GM11168 (cell line): Measurements from ENCODE around the gene DKC1.
"Not testable (repeated sequence)": the region's sequence is repeated elsewhere in the genome, so short reads cannot be mapped to it uniquely, and the experiment has no call there.

Source experiments
- in situ Hi-C: fragments of 300-500 bp; cut with MboI; formaldehyde crosslinking; loops from one replicate; pipeline ENCODE4 v1.12.0; 2022; ENCODE audit warnings: low sequenced_read_pairs; ENCODE audit not compliant: unreplicated experiment

Gene DKC1

DNA sequence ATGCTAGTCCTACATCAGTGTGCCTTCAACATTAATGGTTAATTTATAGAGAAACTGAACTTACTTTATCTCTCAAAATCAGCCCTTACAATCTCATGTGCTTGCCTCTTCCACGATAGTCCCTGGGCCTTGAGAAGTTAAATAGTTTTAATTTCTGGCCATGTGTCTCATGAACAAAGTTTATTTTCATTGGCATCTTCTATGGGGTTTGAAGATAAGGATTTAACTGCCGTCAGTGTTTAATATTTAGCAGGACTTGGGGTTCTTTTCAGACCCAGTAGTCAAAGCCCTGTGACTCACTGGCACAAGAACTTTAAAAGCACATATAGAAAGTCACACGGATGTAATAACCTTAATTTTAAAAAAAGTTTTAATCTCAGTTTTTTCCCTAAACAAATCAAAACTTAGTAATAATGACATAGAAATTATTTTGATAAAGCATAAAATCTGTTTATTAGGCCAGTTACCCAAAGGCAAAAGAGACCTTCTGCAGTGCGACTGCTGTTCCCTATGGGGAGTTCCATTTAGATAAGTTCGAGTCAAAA is 52.7 kb downstream of the DKC1 start:
- in situ Hi-C loops, result no loop called here

DNA sequence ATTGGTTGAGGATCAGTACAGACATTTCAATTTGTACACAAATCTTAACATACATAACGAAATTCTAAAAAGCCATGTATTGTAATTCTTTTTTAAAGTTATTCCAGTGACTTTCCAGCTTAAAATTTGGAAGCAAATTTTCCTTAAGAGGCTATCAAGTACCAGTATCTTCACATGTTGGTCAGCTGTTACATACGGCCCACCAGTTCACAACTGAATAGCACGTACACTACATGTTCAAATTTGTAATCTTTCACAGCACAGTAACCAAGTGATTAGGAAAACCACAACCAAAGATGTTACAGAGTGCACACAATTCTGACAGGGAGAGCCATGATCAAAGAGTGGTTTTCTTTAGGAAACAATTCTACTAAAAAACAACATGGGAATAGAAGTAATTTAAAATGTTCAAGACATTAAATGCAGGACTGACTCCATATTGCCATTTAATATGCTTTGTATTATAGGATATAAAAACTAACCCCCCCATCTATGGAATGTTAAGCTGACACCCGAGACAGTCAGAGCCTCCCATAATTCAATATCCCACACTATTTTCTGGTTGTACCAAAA is 53.7 kb downstream of the DKC1 start:
- in situ Hi-C loops, result not testable (repeated sequence)

DNA sequence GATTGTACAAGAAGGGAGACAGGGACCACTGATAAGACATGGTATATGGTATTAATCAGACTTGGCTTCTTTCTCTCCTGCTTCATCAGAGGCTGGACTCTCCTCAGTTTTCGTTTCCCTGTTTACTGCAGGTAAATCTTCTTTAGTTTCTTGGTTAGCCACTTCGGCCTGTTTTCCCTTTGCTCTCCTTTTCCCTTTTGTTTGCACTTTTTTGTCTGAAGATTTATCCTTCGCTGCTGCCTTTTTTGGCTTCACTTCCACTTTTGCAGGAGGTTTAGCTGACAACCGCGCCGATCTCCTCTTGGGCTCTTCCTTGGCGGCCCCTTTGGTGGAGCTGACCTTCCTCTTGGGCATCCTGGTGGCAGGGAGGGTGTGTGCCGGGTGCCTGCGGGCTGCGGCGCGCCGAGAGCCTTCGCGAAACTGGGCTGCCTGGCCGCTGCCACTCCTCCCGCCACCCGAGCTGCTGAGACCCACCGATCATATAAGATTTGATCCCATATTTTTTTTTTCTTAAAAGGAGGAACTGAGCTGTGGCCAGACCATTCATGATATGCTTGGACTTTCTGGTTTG is 54.5 kb downstream of the DKC1 start:
- in situ Hi-C loops, result not testable (repeated sequence)

DNA sequence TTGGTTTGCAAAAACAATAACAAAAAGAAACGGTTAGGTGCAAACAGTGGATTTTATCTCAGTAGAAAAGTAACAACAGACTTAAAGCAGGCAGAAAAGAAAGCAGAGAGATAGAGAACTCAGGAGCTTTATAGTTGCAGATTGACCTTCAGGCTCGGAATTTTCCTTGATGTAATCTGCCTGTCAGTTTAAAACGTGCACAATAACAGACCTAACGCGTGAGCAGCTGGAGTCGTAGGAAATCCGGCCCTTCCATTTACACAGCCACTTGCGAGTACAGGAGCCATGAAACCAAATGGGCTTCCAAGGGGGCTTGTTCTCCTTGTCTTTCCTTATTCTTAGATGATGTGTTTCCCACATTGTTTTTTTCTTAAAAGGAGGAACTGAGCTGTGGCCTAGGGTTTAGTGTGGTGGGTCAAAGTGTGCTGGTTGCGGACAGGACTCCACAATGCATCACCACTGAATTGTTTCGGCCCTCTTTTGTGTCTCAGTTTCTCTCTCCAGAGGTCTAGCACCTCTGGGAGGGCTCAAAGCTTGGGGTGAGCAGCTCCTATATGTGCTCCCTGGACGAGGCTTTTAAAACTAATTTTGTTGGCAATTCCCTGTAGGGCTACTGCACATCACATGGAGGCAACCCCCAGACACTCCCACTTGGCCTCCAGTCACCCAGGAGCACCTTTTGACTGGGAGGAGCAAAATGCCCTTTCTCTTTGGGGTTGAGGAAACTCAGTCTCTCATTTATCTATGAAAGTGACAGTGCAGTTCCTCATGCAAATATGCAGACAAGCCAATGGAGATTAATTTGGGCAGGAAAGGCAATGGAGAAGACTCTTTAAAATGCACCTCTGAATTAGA is 56.5 kb downstream of the DKC1 start:
- in situ Hi-C loops, result no loop called here

DNA sequence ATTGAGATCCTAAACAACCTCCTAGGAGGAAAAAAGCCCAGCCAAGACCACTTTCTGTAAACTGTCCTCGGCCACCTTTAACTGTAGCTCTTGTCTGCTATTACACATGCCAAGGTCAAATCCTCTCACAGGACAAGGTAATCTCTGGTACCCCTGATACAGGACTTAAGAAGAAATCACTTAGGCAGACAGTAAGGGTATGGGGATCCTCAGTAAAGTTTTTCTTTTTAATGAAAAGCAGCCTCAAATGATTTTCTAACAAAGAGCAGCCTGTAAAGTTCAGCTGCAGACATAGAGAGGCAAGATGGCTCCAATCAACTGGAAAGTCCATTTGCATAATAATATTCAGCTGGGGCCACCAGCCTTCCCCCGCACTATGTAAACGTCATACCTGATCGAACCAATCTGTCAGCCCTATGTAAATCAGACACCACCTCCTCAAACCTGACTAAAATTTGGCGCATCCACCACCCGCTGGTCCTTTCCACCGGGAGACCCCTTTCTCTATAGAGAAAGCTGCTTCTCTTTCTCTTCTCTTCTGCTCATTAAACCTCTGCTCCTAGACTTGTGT is 57.2 kb downstream of the DKC1 start:
- in situ Hi-C loops, result no loop called here

DNA sequence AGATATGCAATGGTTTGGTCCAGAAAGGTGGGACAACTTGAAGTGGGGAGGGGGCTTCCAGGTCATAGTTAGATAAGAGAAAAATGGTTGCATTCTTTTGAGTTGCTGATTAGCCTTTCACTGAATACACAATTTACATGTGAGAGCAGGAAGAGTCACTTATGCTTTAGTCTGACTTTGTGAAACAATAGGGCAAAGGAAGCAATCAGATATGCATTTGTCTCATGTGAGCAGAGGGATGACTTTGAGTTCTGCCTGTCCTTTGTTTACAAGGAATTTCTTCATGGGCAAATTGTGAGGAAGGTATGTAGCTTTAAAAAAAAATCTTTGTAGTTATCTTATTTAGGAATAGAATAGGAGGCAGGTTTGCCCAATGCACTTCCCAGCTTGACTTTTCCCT is 58.9 kb downstream of the DKC1 start:
- in situ Hi-C loops, result no loop called here

DNA sequence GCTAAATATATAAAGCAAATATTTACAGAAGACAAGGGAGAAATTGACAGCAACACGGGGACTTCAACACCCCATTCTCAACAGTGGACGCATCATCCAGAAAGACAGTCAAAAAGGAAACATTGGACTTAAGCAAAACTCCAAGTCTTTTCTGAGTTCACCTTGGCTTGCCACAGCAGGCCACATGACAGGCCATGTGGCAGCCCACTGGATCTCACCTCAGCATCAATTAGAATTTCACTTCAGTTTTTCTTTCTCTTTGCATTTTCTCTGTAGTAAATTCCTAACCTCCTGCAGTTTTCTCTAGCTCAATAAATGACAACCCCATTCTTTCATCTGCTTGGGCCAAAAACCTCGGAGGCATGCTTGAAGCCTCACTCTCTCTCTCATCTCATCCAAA is 59.4 kb downstream of the DKC1 start:
- in situ Hi-C loops, result no loop called here

DNA sequence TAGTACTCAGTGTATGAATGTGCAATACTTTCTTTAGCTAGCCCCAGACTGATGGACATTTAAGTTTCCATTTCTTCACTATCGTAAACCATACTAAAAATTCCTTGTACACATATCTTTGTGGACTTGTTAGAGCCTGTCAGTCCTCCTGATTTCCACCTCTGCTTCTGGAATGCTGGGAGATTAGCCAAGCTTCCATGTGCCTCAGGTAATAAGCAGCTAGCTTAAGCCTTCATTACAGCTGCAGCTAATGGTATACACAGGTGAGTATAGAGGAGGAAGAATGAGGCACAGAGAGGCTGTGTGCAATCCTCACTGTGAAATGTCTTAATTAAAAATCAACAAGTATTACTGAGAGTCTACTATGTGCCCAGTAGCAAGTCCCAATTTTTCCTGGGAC is 62.0 kb downstream of the DKC1 start:
- in situ Hi-C loops, result no loop called here

DNA sequence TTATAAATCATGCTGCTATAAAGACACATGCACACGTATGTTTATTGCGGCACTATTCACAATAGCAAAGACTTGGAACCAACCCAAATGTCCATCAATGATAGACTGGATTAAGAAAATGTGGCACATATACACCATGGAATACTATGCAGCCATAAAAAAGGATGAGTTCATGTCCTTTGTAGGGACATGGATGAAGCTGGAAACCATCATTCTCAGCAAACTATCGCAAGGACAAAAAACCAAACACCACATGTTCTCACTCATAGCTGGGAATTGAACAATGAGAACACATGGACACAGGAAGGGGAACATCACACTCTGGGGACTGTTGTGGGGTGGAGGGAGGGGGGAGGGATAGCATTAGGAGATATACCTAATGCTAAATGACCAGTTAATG is 62.9 kb downstream of the DKC1 start:
- in situ Hi-C loops, result not testable (repeated sequence)
